Uterus (tissue), 4 donors: ENCODE results near the gene SFT2D3. TPM values are rescaled to one million over a fixed set of nuclear protein-coding genes. Genes with fewer than 3 reads are reported as not detected.

Source experiments
- DNase-seq, 2 donors: peaks; one replicate each; pipeline ENCODE4 v3.0.0-alpha.2; 2019 to 2020
- H3K27ac ChIP-seq, 2 donors: fragments of 200-600 bp; sonication (generic); 1 replicate in 1 of 2; 2 replicates in 1 of 2; pipeline ENCODE4 v1.5.1; 2016 to 2018
- H3K27me3 ChIP-seq, 2 donors: fragments of 200-600 bp; sonication (generic); one replicate each; pipeline ENCODE4 v1.5.1; 2018 to 2019; ENCODE audit warnings: control low read depth in 1 of 2
- H3K36me3 ChIP-seq, 2 donors: fragments of 200-600 bp; sonication (generic); one replicate each; pipeline ENCODE4 v1.5.1; 2019; ENCODE audit warnings: control low read depth in 1 of 2
- H3K4me1 ChIP-seq, 2 donors: fragments of 200-600 bp; sonication (generic); one replicate each; pipeline ENCODE4 v1.5.1; 2018 to 2019; ENCODE audit warnings: control low read depth in 1 of 2
- H3K4me3 ChIP-seq, 2 donors: fragments of 200-600 bp; sonication (generic); 1 replicate in 1 of 2; 2 replicates in 1 of 2; pipeline ENCODE4 v1.5.1; 2018 to 2019; ENCODE audit warnings: mild to moderate bottlenecking in 1 of 2
- H3K9me3 ChIP-seq, 2 donors: fragments of 200-600 bp; sonication (generic); one replicate each; pipeline ENCODE4 v1.5.1; 2019; ENCODE audit warnings: control low read depth in 1 of 2
- CTCF ChIP-seq, 4 experiments: fragments of 200-600 bp in 2 of 4; fragments of 450-650 bp in 2 of 4; sonication (generic) in 2 of 4; IDR thresholded peaks; one replicate each; pipeline ENCODE4 v1.5.1; 2016 to 2019; ENCODE audit warnings: antibody characterized with exemption in 4 of 4, mild to moderate bottlenecking in 2 of 4, moderate library complexity in 1 of 4
- POLR2A ChIP-seq, 2 donors: fragments of 450-650 bp; IDR thresholded peaks; one replicate each; pipeline ENCODE4 v1.6.1; 2016; ENCODE audit warnings: antibody characterized with exemption in 2 of 2, mild to moderate bottlenecking in 1 of 2, moderate library complexity in 1 of 2
- intact Hi-C: fragments of 100-400 bp; cut with DNase I; formaldehyde crosslinking; loops from one replicate; pipeline ENCODE4 v1.15.1; 2023; ENCODE audit warnings: low total_unique reads
- total RNA-seq, 4 donors: library from RNA; depleted of rRNA in 3 of 4; stranded (reverse); fragments of >200 nt in 3 of 4; gene quantifications; one replicate each; pipeline versions ENCODE4 v1.1.0 to v1.2.4, GENCODE V29; 2014 to 2023
- donor health status: DM: yes; HTN: yes; CAD: no.

The SFT2D3 gene
- total RNA-seq = 10 to 100 TPM in 2 of 4 donors, 1 to 10 TPM in 2; 5.9 to 27.2 (median 11.1) TPM

GRCh38 chr2:127701193-127701650 is at the start of gene SFT2D3:
Gene SFT2D3 (plus strand): TSS chr2:127701497. CDS start chr2:127701529, 32 bp downstream.
- Histone ChIP-seq H3K27me3 (no peaks in the 10 kb centered on the region), H3K27ac (peak within 1 kb of the TSS; percentile 89 to 96), H3K4me3 (peak within 1 kb of the TSS; percentile 54 to 93), H3K9me3 (no peaks in the 10 kb centered on the region), H3K4me1 (peaks cover 6 to 7% of the 10 kb centered on the region in 2 donors), H3K36me3 (no peaks in the 10 kb centered on the region)
- TF ChIP-seq POLR2A (IDR thresholded peaks at IDR 0.05) (peak; percentile 77 to 83), CTCF (IDR thresholded peaks at IDR 0.05) (peak in 1 of 4 experiments; percentile 4)
- intact Hi-C loops = no loop called here
- DNase-seq = peak; percentile 87 to 89

GRCh38 chr2:127651971-127652550 is 49.2 kb upstream of the SFT2D3 start:
- peak; percentile 58 to 66 for DNase-seq
- TF ChIP-seq CTCF (IDR thresholded peaks at IDR 0.05) = no peak
- no peak for TF ChIP-seq POLR2A (IDR thresholded peaks at IDR 0.05)
- Histone ChIP-seq H3K4me1 (peaks cover 0 to 31% of the 10 kb centered on the region in 2 donors), H3K36me3 (no peaks in the 10 kb centered on the region), H3K4me3 (no peak overlapping the region), H3K27ac (peak overlapping the region; percentile 20 to 45), H3K9me3 (no peaks in the 10 kb centered on the region), H3K27me3 (no peaks in the 10 kb centered on the region)
- intact Hi-C loops = no loop called here

- TF ChIP-seq CTCF (IDR thresholded peaks at IDR 0.05) (no peak), POLR2A (IDR thresholded peaks at IDR 0.05) (no peak)
- Histone ChIP-seq H3K27ac (peak overlapping the region; percentile 20 to 45), H3K36me3 (no peaks in the 10 kb centered on the region), H3K27me3 (no peaks in the 10 kb centered on the region), H3K4me3 (no peak overlapping the region), H3K9me3 (no peaks in the 10 kb centered on the region), H3K4me1 (peaks cover 0 to 32% of the 10 kb centered on the region in 2 donors)
- intact Hi-C loops = no loop called here
- no peak for DNase-seq
Measured at GRCh38 chr2:127652786-127653357, 48.4 kb upstream of the SFT2D3 start.

GRCh38 chr2:127653421-127654083 is 47.7 kb upstream of the SFT2D3 start:
- intact Hi-C loops = no loop called here
- DNase-seq = no peak
- TF ChIP-seq CTCF (IDR thresholded peaks at IDR 0.05) (no peak), POLR2A (IDR thresholded peaks at IDR 0.05) (no peak)
- peak overlapping the region; percentile 20 to 45 for H3K27ac ChIP-seq
- peaks cover 0 to 32% of the 10 kb centered on the region in 2 donors for H3K4me1 ChIP-seq
- H3K4me3 ChIP-seq = no peak overlapping the region
- H3K27me3 ChIP-seq = no peaks in the 10 kb centered on the region
- H3K9me3 ChIP-seq = no peaks in the 10 kb centered on the region
- H3K36me3 ChIP-seq = no peaks in the 10 kb centered on the region
